SHP77 (cell line): ENCODE measurements around the gene IGSF9.
A peak's percentile ranks its signal among the peaks of the same experiment; 100 is the strongest.

Source experiments
- DNase-seq, 2 experiments: peaks; one replicate each; lab custom pipeline; 2025; lab: John Stamatoyannopoulos, UW

IGSF9 gene

DNA sequence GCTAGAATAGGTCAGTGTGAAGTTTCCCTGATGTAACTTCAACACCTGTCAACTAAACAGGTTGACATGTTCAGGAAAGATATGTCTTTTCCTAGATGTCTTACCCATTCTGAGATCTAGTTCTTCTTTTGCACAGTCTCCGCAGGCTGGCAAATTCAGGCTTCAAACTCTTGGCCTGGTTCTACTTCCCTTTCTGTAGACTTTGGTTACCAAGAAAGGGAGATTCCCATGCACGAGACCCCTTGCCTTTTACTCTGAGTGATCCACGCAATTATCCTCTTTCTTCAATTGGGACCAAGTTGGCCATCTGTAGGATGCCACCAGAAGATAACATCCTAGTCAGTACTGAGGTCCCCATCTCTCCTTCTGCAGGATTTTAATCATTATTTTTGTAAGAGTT, 47.5 kb downstream of the IGSF9 start:
- no peak for DNase-seq

DNA sequence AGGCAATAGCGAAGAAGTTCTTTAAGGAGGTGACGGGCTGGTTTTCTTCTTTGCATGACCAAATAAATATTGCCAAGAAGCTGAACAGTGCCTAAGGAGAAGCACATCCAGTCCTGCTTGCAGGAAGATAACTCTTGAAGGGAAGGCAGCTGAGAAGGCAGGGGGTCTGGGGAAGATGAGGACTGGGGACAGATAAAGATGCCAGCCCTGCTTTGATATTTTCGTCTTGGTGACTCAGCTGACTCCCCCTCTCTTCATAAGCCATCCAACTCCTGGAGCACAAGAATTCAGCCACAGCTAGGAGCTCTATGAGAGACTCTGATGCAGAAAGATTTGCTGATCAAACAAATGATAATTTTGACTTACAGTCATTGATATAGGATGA, 48.9 kb downstream of the IGSF9 start:
- DNase-seq = no peak

DNA sequence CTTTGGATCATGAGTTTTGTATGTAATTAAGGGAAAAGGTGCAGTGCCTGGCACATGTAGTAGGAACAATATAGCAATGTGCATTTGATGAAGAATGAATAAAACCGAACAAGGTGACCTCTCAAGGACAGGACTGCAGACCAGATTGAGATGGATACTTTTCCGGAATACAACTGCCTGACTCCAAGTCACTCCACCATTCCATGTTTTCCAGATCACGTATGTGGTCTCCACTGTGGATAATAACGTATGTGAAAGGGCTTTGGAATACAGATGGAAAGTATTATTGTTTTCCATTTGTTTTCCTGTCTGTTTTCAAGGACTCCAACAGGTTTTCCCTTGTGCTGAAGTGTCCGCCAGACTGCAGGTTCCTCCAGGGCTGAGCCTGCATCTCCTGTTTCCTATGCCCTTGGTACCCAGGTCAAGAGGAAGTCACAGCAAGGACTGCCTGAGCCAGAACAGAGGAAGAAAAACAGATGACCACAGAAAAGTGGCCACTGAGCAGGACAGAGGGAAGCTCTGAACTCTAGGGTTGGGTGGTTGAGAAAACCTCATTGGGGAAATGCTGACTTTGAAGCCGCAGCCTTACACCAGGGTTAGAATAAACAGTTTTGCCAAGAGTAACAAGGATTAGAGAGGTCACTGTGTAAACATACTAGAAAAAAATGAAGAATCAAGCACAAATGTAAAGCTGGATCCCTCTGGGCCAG, 49.4 kb downstream of the IGSF9 start:
- no peak for DNase-seq

DNA sequence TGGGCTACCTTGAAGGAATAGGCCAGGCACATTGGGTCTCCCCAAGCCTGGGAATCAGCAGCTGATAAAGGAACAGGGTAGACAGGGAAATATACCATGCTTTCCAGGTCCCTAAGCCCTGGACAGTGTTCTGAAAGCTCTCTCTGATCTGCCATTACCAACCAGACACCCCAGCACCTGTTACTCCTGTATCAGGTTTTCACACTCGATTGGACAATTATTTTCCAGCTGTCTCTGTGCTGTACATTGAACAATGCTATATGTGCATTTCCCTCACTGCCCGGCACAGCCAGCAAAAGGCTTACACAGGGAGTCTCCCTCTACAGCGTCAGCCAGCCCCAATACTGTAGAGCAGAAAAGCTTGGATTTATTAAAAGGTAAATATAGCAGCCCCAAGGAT, 50.1 kb downstream of the IGSF9 start:
- DNase-seq = no peak

DNA sequence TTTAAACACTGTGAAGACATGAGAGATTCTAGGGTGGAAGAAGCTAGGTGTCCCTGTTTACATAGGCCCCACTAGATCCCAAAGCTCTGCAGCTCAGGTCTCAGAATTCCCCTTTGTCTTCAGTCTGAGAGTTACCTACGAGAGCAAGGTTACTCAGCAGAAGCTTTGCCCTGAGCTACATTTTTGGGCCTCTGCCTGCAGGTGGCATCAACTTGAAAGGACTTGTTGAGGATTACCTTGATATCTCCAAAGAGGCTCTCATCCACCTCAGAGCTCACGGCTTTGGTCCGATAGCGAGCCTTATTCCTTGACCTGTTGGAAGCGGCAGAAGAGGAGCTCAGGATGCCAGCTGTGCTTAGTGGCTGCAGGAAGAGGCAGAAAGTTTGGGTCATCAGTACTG, 52.5 kb downstream of the IGSF9 start:
- no peak for DNase-seq

DNA sequence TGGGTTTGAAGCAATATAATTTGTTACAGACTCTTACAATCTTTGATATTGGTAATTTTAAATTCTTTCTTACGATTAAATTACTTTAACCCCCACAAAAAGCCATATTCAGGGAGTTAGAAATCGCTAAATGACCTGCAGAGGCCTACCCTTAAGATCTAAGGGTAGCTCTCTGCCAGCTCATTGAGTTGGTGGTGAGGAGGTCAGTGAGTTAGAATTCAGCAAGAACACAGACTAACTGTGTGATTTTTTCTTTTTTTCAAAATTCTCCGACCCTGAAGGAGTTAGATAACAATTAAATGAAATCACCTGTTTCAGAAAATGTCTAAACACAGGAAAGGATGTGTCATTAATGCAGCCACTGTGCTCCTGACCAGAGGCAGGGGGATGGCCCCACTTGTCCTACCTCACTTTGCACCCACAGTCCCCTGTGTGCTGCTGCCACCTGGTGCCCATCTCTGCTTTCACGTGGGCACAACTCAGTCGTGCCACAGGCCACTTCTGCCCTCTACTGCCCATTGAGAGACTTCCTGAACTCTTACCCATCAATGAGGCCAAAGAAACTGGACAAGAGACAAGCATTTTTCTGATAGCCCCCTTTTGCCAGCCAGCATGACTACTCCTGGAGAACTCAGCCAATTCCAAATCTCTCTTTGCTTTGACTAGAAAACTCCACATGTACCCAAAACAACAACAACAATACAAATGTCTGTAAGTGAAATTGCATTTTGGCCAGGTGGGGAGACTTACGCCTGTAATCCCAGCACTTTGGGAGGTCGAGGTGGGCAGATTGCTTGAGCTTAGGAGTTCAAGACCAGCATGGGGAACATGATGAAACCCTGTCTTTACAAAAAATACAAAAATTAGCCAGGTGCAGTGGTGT, 53.9 kb downstream of the IGSF9 start:
- DNase-seq = peak; percentile 81 to 82

DNA sequence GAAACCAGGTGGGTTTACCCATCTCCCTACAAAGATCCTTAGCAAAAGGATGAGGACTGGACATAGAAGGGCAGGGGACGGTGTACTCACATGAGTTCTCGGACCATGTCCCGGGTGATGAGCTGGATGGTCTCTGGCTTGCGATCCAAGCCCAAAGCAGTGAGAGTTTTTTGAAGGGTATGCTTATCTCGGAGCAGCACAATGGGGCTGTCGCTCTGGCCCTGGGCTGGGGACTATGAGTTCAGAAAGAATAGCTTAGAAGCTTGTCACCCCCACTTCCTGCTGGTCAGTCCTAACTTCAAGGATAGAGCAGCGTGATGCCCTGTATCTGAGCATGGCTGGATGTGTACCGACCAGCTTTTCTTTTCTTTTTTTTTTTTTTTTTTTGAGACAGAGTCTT, 55.0 kb downstream of the IGSF9 start:
- DNase-seq = no peak

DNA sequence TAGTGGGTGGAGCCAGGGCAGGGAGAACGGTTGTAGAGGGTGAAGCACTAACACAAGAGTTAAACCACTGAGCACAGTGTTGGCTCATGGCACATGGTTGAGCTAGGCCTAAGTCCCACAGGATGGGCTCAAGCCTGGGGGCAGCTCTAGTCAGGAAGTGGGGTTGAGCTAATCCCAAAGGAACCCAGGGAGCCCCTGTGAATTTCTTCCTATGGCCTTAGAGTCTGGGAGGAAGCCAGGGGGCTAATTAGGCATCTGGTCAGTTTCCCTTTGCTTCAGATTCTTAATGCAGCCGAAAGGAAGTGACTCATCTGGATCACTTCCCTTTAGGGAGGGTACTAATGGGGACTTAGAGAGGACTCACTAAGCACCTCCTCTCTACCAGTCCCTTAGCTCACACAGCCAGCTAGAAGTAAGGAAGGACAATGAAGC, 55.6 kb downstream of the IGSF9 start:
- no peak for DNase-seq

DNA sequence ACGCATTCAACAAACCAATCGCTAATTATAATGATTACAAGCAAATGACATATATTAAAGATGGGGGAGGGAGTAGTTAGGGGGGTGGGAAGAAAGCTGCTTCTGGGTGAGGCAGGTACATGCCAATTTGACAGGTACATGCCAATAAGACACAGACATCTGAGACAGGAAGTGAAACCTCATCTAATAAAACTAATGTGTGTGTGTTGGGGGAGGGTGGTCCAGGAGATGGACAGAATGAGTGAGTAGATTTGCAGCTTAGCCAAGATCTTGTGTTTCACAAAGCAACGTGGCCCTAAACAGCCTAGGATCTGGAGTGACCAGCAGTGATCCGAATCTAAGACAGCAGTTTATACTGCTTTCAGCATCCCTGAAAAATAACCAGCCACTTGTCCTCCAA, 56.2 kb downstream of the IGSF9 start:
- no peak for DNase-seq

DNA sequence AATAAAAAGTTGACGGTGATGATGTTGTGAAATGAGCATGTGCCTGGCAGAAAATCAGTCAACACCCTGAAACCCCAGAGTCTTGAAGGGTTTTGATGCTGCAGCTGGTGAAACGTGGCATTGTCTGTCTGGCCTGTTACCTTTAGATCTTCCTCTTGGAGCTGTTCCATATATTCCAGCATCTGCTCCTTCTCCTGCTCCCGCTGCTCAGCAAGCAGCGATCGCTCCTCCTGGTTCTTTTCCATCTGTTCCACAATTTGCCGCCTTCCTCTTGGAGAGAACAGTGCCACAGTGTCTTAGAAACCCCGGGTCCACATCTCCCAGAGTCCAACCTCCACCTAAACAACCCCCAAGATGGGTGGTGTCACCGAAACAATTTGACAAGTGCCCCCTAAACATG, 61.1 kb downstream of the IGSF9 start:
- DNase-seq = no peak

DNA sequence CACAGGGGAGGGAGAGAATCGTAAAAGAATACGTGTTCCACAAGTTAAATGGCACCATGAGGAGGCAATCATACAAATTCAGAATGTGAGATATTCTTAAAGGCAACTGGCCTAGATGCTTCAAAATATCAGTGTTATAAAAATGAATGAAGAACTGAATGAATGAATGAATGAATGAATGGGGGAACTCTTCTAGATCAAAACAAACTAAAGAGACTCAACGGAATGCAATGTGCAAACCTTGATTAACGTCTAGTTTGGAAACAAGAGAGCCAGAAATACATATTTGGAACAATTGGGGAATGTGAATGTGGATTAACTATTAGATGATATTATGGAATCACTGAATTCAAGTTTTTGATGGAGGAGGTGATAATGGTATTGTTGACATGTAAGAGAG, 62.3 kb downstream of the IGSF9 start:
- DNase-seq = no peak

DNA sequence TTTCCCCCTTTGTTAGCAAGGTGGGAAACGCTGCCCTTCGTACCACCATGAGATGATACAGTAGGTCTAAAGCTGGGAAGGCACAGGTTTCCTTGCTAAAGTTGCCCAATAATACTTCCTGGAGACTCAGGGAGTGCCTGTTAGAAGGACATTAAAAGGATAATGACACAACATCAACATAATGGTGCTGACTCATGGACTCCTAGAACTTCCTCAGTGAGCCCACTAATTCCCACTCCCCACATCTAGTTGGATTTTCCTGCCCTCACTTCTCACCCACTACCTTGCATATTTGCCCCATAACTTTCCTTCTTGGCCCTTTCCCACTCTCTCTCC, 62.9 kb downstream of the IGSF9 start:
- DNase-seq = no peak

DNA sequence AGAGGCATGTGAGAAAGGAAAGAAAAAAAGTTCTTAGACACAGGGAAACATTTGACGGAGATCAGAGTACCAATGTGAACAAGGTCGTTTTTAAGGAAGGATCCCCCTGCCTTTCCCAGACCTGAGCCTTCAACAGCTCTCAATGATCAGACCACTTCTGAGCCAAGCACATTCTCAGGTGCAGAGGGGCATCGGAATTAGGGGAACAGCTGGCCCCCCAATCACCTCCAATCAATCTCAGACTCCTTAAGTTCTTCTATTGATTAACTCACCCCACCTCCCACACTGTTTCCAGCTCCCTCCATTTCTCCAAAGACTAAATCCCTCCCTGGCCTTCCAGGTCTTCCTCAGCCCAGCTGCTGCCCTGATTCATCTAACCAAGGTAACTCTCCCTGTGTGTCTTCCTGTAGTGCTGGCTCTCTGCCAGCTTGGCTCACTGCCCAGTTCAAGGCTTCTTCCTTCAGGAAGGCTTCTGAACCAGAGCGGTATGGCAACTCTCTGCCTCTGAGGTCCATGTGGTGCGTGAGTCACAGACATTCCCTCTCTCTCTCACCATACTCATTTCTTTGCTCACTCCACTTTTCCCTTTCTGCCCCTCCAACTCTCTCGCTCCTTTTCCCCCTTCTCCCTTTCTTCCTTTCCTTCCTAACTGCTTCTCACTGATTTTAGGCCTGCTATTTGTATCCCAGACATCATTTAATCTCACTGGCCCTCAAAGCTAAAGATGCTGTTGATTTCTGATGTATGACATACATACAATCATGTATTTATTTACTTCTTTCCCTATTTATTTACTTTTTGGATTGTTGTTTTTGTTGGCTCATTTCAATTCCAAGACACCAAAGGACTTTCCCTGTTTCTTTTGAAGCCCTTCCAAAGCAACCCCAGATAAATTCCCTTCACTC, 63.5 kb downstream of the IGSF9 start:
- DNase-seq = peak; percentile 76 to 80

DNA sequence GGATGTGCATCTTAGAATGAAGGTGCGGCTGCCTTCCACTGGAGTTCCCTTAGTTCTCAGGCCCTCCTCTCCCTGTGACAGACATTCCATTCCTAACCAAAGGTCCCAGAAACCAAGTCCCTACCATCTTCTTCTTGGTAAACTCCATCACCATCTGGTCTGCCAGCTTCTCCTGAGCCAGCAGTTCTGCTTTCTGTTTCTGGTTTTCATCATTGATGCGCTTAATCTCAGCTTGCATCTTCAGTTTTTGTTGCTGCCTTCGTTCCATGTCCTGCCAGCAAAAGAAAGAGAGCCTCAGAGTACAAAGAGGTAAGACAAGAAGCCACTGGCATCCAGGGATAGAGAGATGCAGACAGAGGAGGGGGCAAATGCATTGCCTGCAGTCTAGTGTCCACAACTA, 65.0 kb downstream of the IGSF9 start:
- DNase-seq = no peak

DNA sequence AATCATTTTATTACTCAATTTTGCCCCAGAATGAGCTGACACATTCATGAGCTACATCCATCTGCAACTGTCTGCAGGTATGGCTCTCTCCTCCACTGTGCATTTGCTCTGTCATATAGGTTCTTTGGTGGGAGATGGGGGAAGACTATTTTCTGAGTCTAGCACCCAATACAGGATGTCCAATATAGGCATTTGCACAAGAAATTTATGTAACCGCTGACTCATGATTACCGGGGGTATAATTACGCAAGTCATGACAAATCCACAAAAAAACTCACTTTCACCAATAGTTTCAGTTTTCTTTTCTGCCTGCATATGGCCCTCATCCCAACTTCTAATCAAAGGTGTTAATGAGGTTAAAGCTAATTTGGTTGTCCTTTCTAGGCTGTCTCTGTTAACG, 65.4 kb downstream of the IGSF9 start:
- no peak for DNase-seq

DNA sequence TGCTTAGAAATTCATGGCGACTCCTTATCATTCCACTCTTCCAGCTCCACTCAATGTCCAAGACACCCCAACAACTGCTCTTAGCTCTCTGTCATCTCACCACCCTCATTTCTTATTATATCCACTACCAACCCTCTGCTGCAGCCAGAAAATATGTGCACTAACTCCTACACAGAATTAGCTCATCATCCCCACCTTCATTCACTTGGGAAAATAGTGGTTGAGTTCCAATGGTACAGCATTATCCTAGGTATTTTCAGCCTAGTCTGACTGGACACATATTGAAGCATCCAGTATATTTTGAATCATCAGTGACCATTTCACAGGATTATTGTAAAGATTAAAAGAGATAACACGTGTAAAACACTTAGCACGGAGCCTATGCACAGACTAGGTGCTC, 66.3 kb downstream of the IGSF9 start:
- DNase-seq = no peak

DNA sequence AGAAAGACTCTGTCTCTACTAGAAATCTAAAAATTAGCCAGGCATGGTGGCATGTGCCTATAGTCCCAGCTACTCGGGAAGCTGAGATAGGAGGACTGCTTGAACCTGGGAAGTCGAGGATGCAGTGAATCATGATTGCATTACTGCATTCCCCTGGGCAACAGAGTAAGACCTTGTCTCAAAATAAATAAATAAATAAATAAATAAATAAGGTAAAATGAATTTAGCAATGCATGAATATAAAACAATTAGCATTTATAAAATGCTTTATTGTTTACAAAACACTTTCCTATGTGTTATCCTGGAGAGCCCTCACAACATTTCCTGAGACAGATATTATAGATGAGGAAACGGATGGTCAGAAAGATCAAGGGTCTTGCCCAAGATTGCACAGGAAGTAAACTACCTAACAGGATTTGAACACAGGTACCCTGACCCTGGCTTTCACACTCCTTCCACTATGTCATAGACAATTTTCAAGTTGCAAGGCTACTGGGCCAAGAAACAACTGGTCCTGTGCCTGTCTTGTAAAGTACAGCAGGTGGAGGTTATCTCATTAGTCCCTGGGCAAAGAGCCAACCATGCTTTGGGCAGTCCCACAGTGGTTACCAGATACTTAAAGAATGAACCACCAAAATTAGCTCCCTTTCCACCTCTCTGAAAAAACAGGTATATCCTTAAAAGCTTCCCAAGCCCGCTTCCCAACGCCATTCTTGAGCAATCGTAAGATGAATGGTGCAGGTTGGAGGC, 67.5 kb downstream of the IGSF9 start:
- no peak for DNase-seq
